K562 (cell line): ENCODE results near the gene SPEG. TPM values are rescaled to one million over a fixed set of nuclear protein-coding genes. Genes with fewer than 3 reads are reported as not detected.

Experiments
- EP400 ChIP-seq: fragments of 450-650 bp; IDR thresholded peaks from 2 replicates; pipeline ENCODE4 v1.6.1; 2017; ENCODE audit warnings: antibody characterized with exemption, mild to moderate bottlenecking, moderate library complexity
- FOSL1 ChIP-seq: fragments of 200-800 bp; sonication (Bioruptor generic); conservative IDR thresholded peaks from 2 replicates; pipeline ENCODE4 v1.6.1; 2016; ENCODE audit warnings: missing genetic modification characterization, missing compliant biosample characterization
- L3MBTL2 ChIP-seq: fragments of 450-650 bp; IDR thresholded peaks from 2 replicates; pipeline ENCODE4 v1.6.1; 2016; ENCODE audit warnings: mild to moderate bottlenecking, moderate library complexity
- PHF8 ChIP-seq: fragments of 200-600 bp; sonication (generic); IDR thresholded peaks from 2 replicates; pipeline ENCODE4 v1.6.1; 2012; ENCODE audit warnings: mixed run types, mild to moderate bottlenecking, inconsistent platforms, low read length, moderate library complexity, borderline replicate concordance
- POLR2A ChIP-seq: fragments of 450-650 bp; conservative IDR thresholded peaks from 2 replicates; pipeline ENCODE4 v1.6.1; 2016
- U2AF1 ChIP-seq: fragments of 200-400 bp; formaldehyde crosslinking; optimal IDR thresholded peaks from 2 replicates; pipeline ENCODE3; 2017; ENCODE audit warnings: mild to moderate bottlenecking, low read depth, low read length, moderate library complexity
- ZBTB34 ChIP-seq: fragments of 250-450 bp; sonication (Bioruptor Pico); IDR thresholded peaks from 2 replicates; pipeline ENCODE4 v1.8.0; 2021; ENCODE audit warnings: mild to moderate bottlenecking, moderate library complexity
- ZBTB40 ChIP-seq, 2 experiments: fragments of 450-650 bp in 1 of 2; sonication (generic) in 1 of 2; formaldehyde crosslinking in 1 of 2; IDR thresholded peaks; 2 replicates each; pipeline versions ENCODE4 v1.7.1 to v1.9.0; 2016 to 2022; ENCODE audit warnings: inconsistent platforms in 1 of 2, mild to moderate bottlenecking in 1 of 2, missing genetic modification reagents in 1 of 2
- ZNF174 ChIP-seq: fragments of 250-450 bp; sonication (Bioruptor Pico); IDR thresholded peaks from 2 replicates; pipeline ENCODE4 v1.4.0; 2020; ENCODE audit warnings: mild to moderate bottlenecking
- polyA plus RNA-seq, 8 experiments: library from polyadenylated mRNA; depleted of rRNA in 4 of 8; stranded (reverse) in 5 of 8; unstranded in 3 of 8; fragments of >200 nt; fragmentation: Nextera tagmentation in 2 of 8; fragmentation: Illumina TruSeq in 1 of 8; extraction: Ambion mirVana in 2 of 8; extraction: Trizol in 1 of 8; gene quantifications; 2 replicates each; pipeline versions ENCODE4 v1.2.1 to v1.2.3, GENCODE V29; 2011 to 2014; ENCODE audit warnings: inconsistent platforms in 1 of 8, missing spikeins in 1 of 8
- total RNA-seq, 7 experiments: library from RNA; depleted of rRNA in 6 of 7; stranded (reverse); fragments of >200 nt in 6 of 7; fragmentation: Illumina TruSeq in 2 of 7; extraction: Trizol in 2 of 7; gene quantifications; 2 replicates each; pipeline versions ENCODE4 v1.2.1 to v1.2.3, GENCODE V29; 2011 to 2021; ENCODE audit warnings: low replicate concordance in 1 of 7
- TF ChIP-seq, protein P1 (sequence below), 2 experiments: IDR thresholded peaks; 2 replicates each; pipeline ENCODE4 v1.6.1; 2012; ENCODE audit warnings: improper control_type of control experiment in 2 of 2, low read depth in 2 of 2, low read length in 2 of 2, borderline replicate concordance in 1 of 2

Gene SPEG
- total and polyA plus RNA-seq, 9 of the 15 experiments (the other 6 are each of a cell fraction or from before 2014, with no cell fraction given) = 0.49 to 8.7 (median 3.0) TPM

DNA sequence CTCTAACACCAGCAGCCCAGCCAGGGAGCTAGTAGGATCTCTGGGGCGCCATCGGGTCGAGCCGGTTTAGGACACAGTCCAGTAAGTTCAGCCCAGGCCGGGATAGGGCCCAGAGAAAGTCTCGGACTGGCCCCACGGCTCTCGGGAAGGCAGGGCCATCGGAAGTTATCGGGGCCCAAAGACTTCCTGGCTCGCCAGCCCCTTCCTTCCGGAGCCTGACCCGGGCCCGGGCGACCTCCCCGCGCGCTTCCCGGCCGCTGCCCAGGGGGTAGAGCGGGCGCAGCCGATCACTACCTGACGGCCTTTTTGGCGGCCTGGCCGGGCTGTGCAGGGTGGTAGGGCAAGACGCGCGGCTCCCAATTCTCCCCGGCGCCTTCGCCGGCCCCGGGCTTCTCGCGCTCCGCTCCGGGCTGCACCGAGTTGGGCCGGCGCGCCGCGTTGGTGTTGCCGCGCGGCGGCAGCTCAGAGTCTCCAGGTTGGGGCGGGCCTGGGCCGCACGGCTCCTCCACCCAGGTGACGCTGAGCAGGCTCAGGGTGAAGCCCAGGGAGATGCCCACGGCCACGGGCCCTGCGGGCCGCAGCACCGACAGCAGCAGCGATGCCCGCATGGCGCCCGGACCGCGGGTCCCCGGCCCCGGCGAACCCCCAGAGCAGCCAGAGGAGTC, 108.4 kb downstream of the SPEG start (continued):
- TF ChIP-seq ZBTB40 (IDR thresholded peaks at IDR 0.05) = peak; percentile 78
- no peak for TF ChIP-seq ZBTB40 (CRISPR knock-in tag; IDR thresholded peaks at IDR 0.05)
- peak; percentile 36; the same call in 1 of the 2 replicates for TF ChIP-seq FOSL1 (tag)
- TF ChIP-seq ZBTB34 = no peak
- TF ChIP-seq L3MBTL2 = no peak
- TF ChIP-seq ZNF174 (CRISPR knock-in tag) = no peak
- no peak for TF ChIP-seq U2AF1
- peak; percentile 57; the same call in 1 of the 2 replicates for TF ChIP-seq PHF8
- TF ChIP-seq EP400 = no peak
- TF ChIP-seq POLR2A = 0 out of 2 replicates have a peak, but pooled peaks have one; percentile 45
- TF ChIP-seq, protein P1, sequence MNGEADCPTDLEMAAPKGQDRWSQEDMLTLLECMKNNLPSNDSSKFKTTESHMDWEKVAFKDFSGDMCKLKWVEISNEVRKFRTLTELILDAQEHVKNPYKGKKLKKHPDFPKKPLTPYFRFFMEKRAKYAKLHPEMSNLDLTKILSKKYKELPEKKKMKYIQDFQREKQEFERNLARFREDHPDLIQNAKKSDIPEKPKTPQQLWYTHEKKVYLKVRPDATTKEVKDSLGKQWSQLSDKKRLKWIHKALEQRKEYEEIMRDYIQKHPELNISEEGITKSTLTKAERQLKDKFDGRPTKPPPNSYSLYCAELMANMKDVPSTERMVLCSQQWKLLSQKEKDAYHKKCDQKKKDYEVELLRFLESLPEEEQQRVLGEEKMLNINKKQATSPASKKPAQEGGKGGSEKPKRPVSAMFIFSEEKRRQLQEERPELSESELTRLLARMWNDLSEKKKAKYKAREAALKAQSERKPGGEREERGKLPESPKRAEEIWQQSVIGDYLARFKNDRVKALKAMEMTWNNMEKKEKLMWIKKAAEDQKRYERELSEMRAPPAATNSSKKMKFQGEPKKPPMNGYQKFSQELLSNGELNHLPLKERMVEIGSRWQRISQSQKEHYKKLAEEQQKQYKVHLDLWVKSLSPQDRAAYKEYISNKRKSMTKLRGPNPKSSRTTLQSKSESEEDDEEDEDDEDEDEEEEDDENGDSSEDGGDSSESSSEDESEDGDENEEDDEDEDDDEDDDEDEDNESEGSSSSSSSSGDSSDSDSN (IDR thresholded peaks at IDR 0.05; ENCODE audit: borderline replicate concordance in 1 of 2, low read depth in 2 of 2, low read length in 2 of 2) = peak; percentile 76 to 79; a peak in 1 of 4 replicates
- TF ChIP-seq, all 486 proteins: peak for 24
